Measurements from ENCODE around the gene LATS2. TPM values are rescaled to one million over a fixed set of nuclear protein-coding genes. Genes with fewer than 3 reads are reported as not detected.

The LATS2 gene
- total and polyA plus RNA-seq, 2 of the 8 experiments (the other 6 are each of a cell fraction or from before 2014, with no cell fraction given) = 8.3 to 26.2 TPM

DNA sequence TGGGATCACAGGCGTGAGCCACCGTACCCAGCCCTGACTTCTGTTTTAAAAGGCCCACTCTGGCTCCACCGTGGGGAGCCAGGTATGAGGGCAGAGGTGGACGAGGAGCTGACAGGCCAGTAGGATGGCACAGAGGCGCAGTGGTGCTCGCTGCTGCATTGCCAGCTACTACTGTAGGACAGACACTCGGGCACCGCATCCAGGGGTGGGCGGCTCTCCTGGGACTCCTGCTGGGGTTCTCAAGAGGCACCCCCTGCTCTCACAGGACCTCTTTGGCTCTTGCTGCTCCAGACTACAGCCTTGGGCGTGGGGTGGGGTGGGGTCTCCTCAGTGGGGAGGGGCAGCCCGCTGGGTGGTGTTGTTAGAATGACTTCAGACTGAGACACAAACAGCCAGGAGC is 53.4 kb downstream of the LATS2 start:
- Histone ChIP-seq H2BK20ac (ENCODE audit: low read length) (no peak overlapping the region), H3K27me3 (replicated peaks in 1 of 4; ENCODE audit: control insufficient read depth in 3 of 4, extremely low read depth in 1 of 4, insufficient read depth in 3 of 4, low read length in 3 of 4) (no peaks in the 10 kb centered on the region), H4K20me1 (replicated peaks in 1 of 2; ENCODE audit: control insufficient read depth in 1 of 2, insufficient read depth in 2 of 2, low read length in 2 of 2) (peaks cover 10 to 17% of the 10 kb centered on the region in 2 experiments), H3K4me1 (replicated peaks in 1 of 4; ENCODE audit: control insufficient read depth in 3 of 4, insufficient read depth in 4 of 4, low read length in 3 of 4) (peaks cover 0 to 3% (median 0%) of the 10 kb centered on the region in 4 experiments; a peak in 2 of 7 replicates), H2BK12ac (ENCODE audit: low read depth, low read length) (no peak overlapping the region), H2BK5ac (ENCODE audit: low read depth, low read length) (no peak overlapping the region), H3K23ac (ENCODE audit: insufficient read length) (no peak overlapping the region), H4K91ac (replicated peaks; ENCODE audit: insufficient read length, low read length) (no peak overlapping the region), H2BK15ac (ENCODE audit: low read length) (no peak overlapping the region), H3K18ac (ENCODE audit: extremely low read depth, low read length) (no peak overlapping the region), H2AK5ac (ENCODE audit: low read depth, low read length) (no peak overlapping the region), H3K4me2 (ENCODE audit: insufficient read depth in 1 of 2, low read depth in 2 of 2, low read length in 2 of 2) (no peak overlapping the region), H3K9me3 (ENCODE audit: insufficient read depth in 2 of 2, low read depth in 1 of 2, low read length in 1 of 2) (no peaks in the 10 kb centered on the region), H3K27ac (ENCODE audit: low read depth, low read length) (no peak overlapping the region), H2AFZ (ENCODE audit: low read length) (no peak overlapping the region), H3K23me2 (ENCODE audit: low read depth, low read length) (no peaks in the 10 kb centered on the region; the same call in 1 of the 2 replicates), H3K56ac (replicated peaks; ENCODE audit: insufficient read length, low read depth, low read length) (no peak overlapping the region), H3K9ac (replicated peaks in 1 of 4; ENCODE audit: extremely low read depth in 1 of 4, low read depth in 3 of 4, low read length in 3 of 4) (no peak overlapping the region), H4K8ac (ENCODE audit: extremely low read depth, insufficient read depth, low read length) (no peak overlapping the region), H3K36me3 (ENCODE audit: control insufficient read depth in 2 of 4, insufficient read depth in 4 of 4, low read length in 3 of 4) (no peaks in the 10 kb centered on the region), H4K5ac (ENCODE audit: insufficient read length, low read depth, low read length) (no peak overlapping the region), H2BK120ac (replicated peaks; ENCODE audit: low read depth, low read length) (no peak overlapping the region), H3K4ac (replicated peaks; ENCODE audit: insufficient read length, low read depth, low read length) (no peak overlapping the region), H3K4me3 (ENCODE audit: extremely low read depth in 1 of 4, insufficient read depth in 2 of 4, low read depth in 3 of 4, low read length in 4 of 4) (no peak overlapping the region), H3K79me2 (ENCODE audit: control insufficient read depth in 1 of 2, insufficient read depth in 2 of 2, low read length in 2 of 2) (peaks cover 6 to 91% of the 10 kb centered on the region in 2 experiments; a peak in 3 of 4 replicates), H3K79me1 (ENCODE audit: low read depth, low read length) (peaks cover 11% of the 10 kb centered on the region), H3K14ac (ENCODE audit: insufficient read length) (no peak overlapping the region)
- TF ChIP-seq BACH1 (IDR thresholded peaks at IDR 0.05; ENCODE audit: low read length) = no peak
- TF ChIP-seq MAFK (IDR thresholded peaks at IDR 0.05; ENCODE audit: low read depth, low read length) = no peak
- TF ChIP-seq NRF1 (IDR thresholded peaks at IDR 0.05; ENCODE audit: low read depth, low read length) = no peak
- no peak for TF ChIP-seq POU5F1 (IDR thresholded peaks at IDR 0.05; ENCODE audit: low read depth, low read length)
- no peak for TF ChIP-seq CTBP2 (IDR thresholded peaks at IDR 0.05; ENCODE audit: borderline replicate concordance, insufficient read depth, insufficient read length, low read length)
- DNase-seq (ENCODE audit: low read depth in 1 of 2, low spot score in 2 of 2) (no peak), FAIRE-seq (no peak)
- WGBS, 2 experiments (ENCODE audit: extremely low coverage in 1 of 2, insufficient coverage in 1 of 2, insufficient read length in 1 of 2, insufficient replicate concordance in 2 of 2, low coverage in 1 of 2, low lambda C conversion rate in 2 of 2, missing lambda C conversion rate in 1 of 2) = 90% methylated on average over 11 of the region's 11 CpGs; no CpG with 5 or more reads in 1 of the 2 experiments
- ChIA-PET CTCF (ENCODE audit: partially characterized antibody) (interaction anchor here (2.4 kb wide), 1 partner anchor 8 kb away, joined by 6 read pairs; no protein-coding TSS in a partner anchor), POLR2A (ENCODE audit: partially characterized antibody) (interaction anchor here (0.6 kb wide), 1 partner anchor 53 kb away, joined by 3 read pairs; the partner anchor contains the start of gene LATS2)
